WTC11 (cell line): ENCODE results near the gene ABLIM2.

Experiments used
- CREM ChIP-seq: sonication (generic); formaldehyde crosslinking; IDR thresholded peaks from 2 replicates; pipeline ENCODE4 v1.8.1; 2022; ENCODE audit warnings: mild to moderate bottlenecking, missing genetic modification reagents, moderate library complexity
- FOXP1 ChIP-seq: sonication (generic); formaldehyde crosslinking; IDR thresholded peaks from 2 replicates; pipeline ENCODE4 v1.8.0; 2022; ENCODE audit warnings: missing genetic modification reagents, mild to moderate bottlenecking, moderate library complexity, borderline replicate concordance
- NFYB ChIP-seq: sonication (generic); formaldehyde crosslinking; conservative IDR thresholded peaks from 2 replicates; pipeline ENCODE4 v1.8.0; 2022; ENCODE audit warnings: low read depth, missing genetic modification reagents
- PRRX2 ChIP-seq: fragments of 250-450 bp; sonication (Bioruptor Pico); IDR thresholded peaks from 2 replicates; pipeline ENCODE4 v1.8.0; 2021; ENCODE audit warnings: mild to moderate bottlenecking
- TEAD4 ChIP-seq: sonication (generic); formaldehyde crosslinking; IDR thresholded peaks from 2 replicates; pipeline ENCODE4 v1.8.0; 2022; ENCODE audit warnings: mild to moderate bottlenecking, missing genetic modification reagents
- TP53 ChIP-seq: sonication (generic); formaldehyde crosslinking; IDR thresholded peaks from 2 replicates; pipeline ENCODE4 v1.8.1; 2023; ENCODE audit warnings: mild to moderate bottlenecking, missing genetic modification reagents
- ZNF138 ChIP-seq: sonication (generic); formaldehyde crosslinking; conservative IDR thresholded peaks from 2 replicates; pipeline ENCODE4 v1.8.1; 2022; ENCODE audit warnings: mild to moderate bottlenecking, moderate library complexity, missing genetic modification reagents
- ZNF263 ChIP-seq: sonication (generic); formaldehyde crosslinking; IDR thresholded peaks from 2 replicates; pipeline ENCODE4 v1.8.1; 2022; ENCODE audit warnings: low read depth, mild to moderate bottlenecking, moderate library complexity, missing genetic modification reagents
- TF ChIP-seq, protein P1 (sequence below): sonication (generic); formaldehyde crosslinking; IDR thresholded peaks from 2 replicates; pipeline ENCODE4 v1.8.0; 2022; ENCODE audit warnings: mild to moderate bottlenecking, missing genetic modification reagents
- TF ChIP-seq, protein P2 (sequence below): sonication (generic); formaldehyde crosslinking; IDR thresholded peaks from 2 replicates; pipeline ENCODE4 v1.8.1; 2023; ENCODE audit warnings: mild to moderate bottlenecking, missing genetic modification reagents
- TF ChIP-seq, protein P3 (sequence below): fragments of 200-600 bp; IDR thresholded peaks from 2 replicates; pipeline ENCODE4 v1.8.0; 2022; ENCODE audit warnings: antibody characterized with exemption
- TF ChIP-seq, protein P4 (sequence below): sonication (generic); formaldehyde crosslinking; IDR thresholded peaks from 2 replicates; pipeline ENCODE4 v1.8.1; 2022; ENCODE audit warnings: low read depth, missing genetic modification reagents, borderline replicate concordance
- TF ChIP-seq, protein P5 (sequence below): sonication (generic); formaldehyde crosslinking; IDR thresholded peaks from 2 replicates; pipeline ENCODE4 v1.8.1; 2023; ENCODE audit warnings: mild to moderate bottlenecking, missing genetic modification reagents, moderate library complexity
- TF ChIP-seq, protein P6 (sequence below): sonication (generic); formaldehyde crosslinking; IDR thresholded peaks from 2 replicates; pipeline ENCODE4 v1.8.1; 2022; ENCODE audit warnings: mild to moderate bottlenecking, missing genetic modification reagents, moderate library complexity, borderline replicate concordance

DNA sequence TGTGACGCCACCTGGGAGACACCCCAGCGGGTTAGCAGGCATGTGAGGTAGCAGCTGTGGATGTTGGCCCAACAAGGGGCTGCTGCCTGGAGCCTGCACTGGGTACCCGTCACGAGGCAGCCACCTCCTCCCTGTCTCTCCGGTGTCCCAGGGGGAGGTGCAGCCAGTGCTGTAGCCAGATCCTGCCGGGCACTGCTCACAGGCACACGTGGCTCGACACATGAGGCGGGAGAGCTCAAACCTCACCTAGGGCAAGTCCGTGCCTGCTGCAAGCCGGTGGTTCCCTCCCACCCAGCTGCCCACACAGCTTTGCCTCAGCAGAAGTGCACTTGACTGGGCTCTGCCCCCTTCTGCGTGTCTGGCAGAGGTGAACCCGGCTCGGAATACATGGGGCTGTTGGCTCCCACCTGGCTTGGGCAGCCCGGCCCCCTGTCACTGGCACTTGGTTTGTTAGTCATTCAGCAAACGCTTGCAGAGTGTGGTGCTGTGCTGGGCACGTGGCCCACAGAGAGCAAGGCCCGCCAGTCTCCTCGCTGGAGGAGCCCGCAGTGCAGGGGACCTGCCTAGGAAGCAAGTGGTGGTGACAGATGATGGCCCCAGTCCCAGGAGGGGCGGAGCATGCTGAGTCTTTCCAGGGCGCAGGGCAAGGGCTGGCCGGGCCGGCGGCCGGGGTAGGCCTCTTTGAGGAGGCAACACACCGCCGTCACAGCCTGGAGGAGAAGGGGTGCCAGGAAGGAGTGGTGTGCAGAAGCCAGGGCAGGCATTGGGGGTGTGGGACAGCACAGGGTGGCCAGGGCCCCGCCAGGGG is 30.3 kb upstream of the ABLIM2 start:
- TF ChIP-seq, protein P1, sequence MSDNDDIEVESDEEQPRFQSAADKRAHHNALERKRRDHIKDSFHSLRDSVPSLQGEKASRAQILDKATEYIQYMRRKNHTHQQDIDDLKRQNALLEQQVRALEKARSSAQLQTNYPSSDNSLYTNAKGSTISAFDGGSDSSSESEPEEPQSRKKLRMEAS (CRISPR knock-in tag), result no peak
- TF ChIP-seq, protein P2, sequence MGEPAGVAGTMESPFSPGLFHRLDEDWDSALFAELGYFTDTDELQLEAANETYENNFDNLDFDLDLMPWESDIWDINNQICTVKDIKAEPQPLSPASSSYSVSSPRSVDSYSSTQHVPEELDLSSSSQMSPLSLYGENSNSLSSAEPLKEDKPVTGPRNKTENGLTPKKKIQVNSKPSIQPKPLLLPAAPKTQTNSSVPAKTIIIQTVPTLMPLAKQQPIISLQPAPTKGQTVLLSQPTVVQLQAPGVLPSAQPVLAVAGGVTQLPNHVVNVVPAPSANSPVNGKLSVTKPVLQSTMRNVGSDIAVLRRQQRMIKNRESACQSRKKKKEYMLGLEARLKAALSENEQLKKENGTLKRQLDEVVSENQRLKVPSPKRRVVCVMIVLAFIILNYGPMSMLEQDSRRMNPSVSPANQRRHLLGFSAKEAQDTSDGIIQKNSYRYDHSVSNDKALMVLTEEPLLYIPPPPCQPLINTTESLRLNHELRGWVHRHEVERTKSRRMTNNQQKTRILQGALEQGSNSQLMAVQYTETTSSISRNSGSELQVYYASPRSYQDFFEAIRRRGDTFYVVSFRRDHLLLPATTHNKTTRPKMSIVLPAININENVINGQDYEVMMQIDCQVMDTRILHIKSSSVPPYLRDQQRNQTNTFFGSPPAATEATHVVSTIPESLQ (CRISPR knock-in tag), result no peak
- TF ChIP-seq, protein P3, sequence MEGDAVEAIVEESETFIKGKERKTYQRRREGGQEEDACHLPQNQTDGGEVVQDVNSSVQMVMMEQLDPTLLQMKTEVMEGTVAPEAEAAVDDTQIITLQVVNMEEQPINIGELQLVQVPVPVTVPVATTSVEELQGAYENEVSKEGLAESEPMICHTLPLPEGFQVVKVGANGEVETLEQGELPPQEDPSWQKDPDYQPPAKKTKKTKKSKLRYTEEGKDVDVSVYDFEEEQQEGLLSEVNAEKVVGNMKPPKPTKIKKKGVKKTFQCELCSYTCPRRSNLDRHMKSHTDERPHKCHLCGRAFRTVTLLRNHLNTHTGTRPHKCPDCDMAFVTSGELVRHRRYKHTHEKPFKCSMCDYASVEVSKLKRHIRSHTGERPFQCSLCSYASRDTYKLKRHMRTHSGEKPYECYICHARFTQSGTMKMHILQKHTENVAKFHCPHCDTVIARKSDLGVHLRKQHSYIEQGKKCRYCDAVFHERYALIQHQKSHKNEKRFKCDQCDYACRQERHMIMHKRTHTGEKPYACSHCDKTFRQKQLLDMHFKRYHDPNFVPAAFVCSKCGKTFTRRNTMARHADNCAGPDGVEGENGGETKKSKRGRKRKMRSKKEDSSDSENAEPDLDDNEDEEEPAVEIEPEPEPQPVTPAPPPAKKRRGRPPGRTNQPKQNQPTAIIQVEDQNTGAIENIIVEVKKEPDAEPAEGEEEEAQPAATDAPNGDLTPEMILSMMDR, result no peak
- TF ChIP-seq, protein P4, sequence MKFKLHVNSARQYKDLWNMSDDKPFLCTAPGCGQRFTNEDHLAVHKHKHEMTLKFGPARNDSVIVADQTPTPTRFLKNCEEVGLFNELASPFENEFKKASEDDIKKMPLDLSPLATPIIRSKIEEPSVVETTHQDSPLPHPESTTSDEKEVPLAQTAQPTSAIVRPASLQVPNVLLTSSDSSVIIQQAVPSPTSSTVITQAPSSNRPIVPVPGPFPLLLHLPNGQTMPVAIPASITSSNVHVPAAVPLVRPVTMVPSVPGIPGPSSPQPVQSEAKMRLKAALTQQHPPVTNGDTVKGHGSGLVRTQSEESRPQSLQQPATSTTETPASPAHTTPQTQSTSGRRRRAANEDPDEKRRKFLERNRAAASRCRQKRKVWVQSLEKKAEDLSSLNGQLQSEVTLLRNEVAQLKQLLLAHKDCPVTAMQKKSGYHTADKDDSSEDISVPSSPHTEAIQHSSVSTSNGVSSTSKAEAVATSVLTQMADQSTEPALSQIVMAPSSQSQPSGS (CRISPR knock-in tag), result no peak
- TF ChIP-seq, protein P5, sequence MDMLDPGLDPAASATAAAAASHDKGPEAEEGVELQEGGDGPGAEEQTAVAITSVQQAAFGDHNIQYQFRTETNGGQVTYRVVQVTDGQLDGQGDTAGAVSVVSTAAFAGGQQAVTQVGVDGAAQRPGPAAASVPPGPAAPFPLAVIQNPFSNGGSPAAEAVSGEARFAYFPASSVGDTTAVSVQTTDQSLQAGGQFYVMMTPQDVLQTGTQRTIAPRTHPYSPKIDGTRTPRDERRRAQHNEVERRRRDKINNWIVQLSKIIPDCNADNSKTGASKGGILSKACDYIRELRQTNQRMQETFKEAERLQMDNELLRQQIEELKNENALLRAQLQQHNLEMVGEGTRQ, result no peak
- TF ChIP-seq PRRX2 (CRISPR knock-in tag) (no peak), ZNF138 (CRISPR knock-in tag) (no peak), FOXP1 (CRISPR knock-in tag) (no peak), NFYB (CRISPR knock-in tag) (no peak), ZNF263 (CRISPR knock-in tag) (no peak), CREM (no peak), TEAD4 (CRISPR knock-in tag) (no peak), TP53 (CRISPR knock-in tag) (no peak)
- TF ChIP-seq, protein P6, sequence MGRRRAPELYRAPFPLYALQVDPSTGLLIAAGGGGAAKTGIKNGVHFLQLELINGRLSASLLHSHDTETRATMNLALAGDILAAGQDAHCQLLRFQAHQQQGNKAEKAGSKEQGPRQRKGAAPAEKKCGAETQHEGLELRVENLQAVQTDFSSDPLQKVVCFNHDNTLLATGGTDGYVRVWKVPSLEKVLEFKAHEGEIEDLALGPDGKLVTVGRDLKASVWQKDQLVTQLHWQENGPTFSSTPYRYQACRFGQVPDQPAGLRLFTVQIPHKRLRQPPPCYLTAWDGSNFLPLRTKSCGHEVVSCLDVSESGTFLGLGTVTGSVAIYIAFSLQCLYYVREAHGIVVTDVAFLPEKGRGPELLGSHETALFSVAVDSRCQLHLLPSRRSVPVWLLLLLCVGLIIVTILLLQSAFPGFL (CRISPR knock-in tag), result no peak
